Parathyroid adenoma (tissue), 2 donors: ENCODE measurements around the gene THEMIS.

Experiments
- H2AFZ ChIP-seq: fragments of 300-600 bp; sonication (generic); one replicate; pipeline ENCODE4 v1.7.0; 2017; ENCODE audit warnings: antibody characterized with exemption, mild to moderate bottlenecking
- H3K27ac ChIP-seq: fragments of 300-600 bp; sonication (generic); one replicate; pipeline ENCODE4 v1.7.0; 2017
- H3K27me3 ChIP-seq: fragments of 300-600 bp; sonication (generic); one replicate; pipeline ENCODE4 v1.7.0; 2017; ENCODE audit warnings: low read length; ENCODE audit not compliant: control insufficient read depth, insufficient read depth
- H3K36me3 ChIP-seq: fragments of 300-600 bp; sonication (generic); one replicate; pipeline ENCODE4 v1.7.0; 2017; ENCODE audit warnings: low read length; ENCODE audit not compliant: control insufficient read depth, insufficient read depth
- H3K4me1 ChIP-seq: fragments of 300-600 bp; sonication (generic); one replicate; pipeline ENCODE4 v1.7.0; 2017; ENCODE audit warnings: control low read depth
- H3K4me2 ChIP-seq: fragments of 300-600 bp; sonication (generic); one replicate; pipeline ENCODE4 v1.7.0; 2017; ENCODE audit warnings: low read length
- H3K4me3 ChIP-seq: fragments of 300-600 bp; sonication (generic); one replicate; pipeline ENCODE4 v1.7.0; 2017; ENCODE audit warnings: low read depth, low read length
- H3K79me2 ChIP-seq: fragments of 300-600 bp; sonication (generic); one replicate; pipeline ENCODE4 v1.7.0; 2017; ENCODE audit warnings: control low read depth
- H3K9ac ChIP-seq: fragments of 300-600 bp; sonication (generic); one replicate; pipeline ENCODE4 v1.7.0; 2017; ENCODE audit warnings: mild to moderate bottlenecking
- H3K9me3 ChIP-seq: fragments of 300-600 bp; sonication (generic); one replicate; pipeline ENCODE4 v1.7.0; 2017; ENCODE audit warnings: low read length; ENCODE audit not compliant: control insufficient read depth
- CTCF ChIP-seq: fragments of 300-600 bp; sonication (generic); IDR thresholded peaks from one replicate; pipeline ENCODE4 v1.7.0; 2017; ENCODE audit warnings: antibody characterized with exemption, mild to moderate bottlenecking
- donor health status: primary hyperparathyroidism.

THEMIS gene

GRCh38 chr6:127924440-127924839 lies 23.6 kb upstream of the THEMIS start:
- no peak overlapping the region for H2AFZ ChIP-seq
- H3K9ac ChIP-seq = no peak overlapping the region
- no peaks in the 10 kb centered on the region for H3K4me1 ChIP-seq
- no peaks in the 10 kb centered on the region for H3K79me2 ChIP-seq
- no peak overlapping the region for H3K4me3 ChIP-seq
- no peaks in the 10 kb centered on the region for H3K27me3 ChIP-seq
- no peak overlapping the region for H3K4me2 ChIP-seq
- peaks cover 3% of the 10 kb centered on the region for H3K9me3 ChIP-seq
- H3K36me3 ChIP-seq = no peaks in the 10 kb centered on the region
- TF ChIP-seq CTCF = no peak
- H3K27ac ChIP-seq = no peak overlapping the region

- H3K4me2 ChIP-seq = no peak overlapping the region
- H3K9me3 ChIP-seq = peaks cover 3% of the 10 kb centered on the region
- no peak overlapping the region for H3K27ac ChIP-seq
- no peaks in the 10 kb centered on the region for H3K79me2 ChIP-seq
- H3K36me3 ChIP-seq = no peaks in the 10 kb centered on the region
- no peak for TF ChIP-seq CTCF
- no peaks in the 10 kb centered on the region for H3K27me3 ChIP-seq
- no peak overlapping the region for H2AFZ ChIP-seq
- H3K4me1 ChIP-seq = no peaks in the 10 kb centered on the region
- no peak overlapping the region for H3K4me3 ChIP-seq
- H3K9ac ChIP-seq = no peak overlapping the region
Measured at GRCh38 chr6:127924031-127924430, 23.2 kb upstream of the THEMIS start.

GRCh38 chr6:127923135-127923534 lies 22.3 kb upstream of the THEMIS start:
- Histone ChIP-seq H3K27me3 (no peaks in the 10 kb centered on the region), H3K4me2 (no peak overlapping the region), H3K79me2 (no peaks in the 10 kb centered on the region), H3K9me3 (peaks cover 3% of the 10 kb centered on the region), H3K9ac (no peak overlapping the region), H2AFZ (no peak overlapping the region), H3K4me1 (no peaks in the 10 kb centered on the region), H3K36me3 (no peaks in the 10 kb centered on the region), H3K4me3 (no peak overlapping the region), H3K27ac (no peak overlapping the region)
- TF ChIP-seq CTCF = no peak

- Histone ChIP-seq H3K9me3 (peaks cover 3% of the 10 kb centered on the region), H3K36me3 (no peaks in the 10 kb centered on the region), H3K9ac (no peak overlapping the region), H3K79me2 (no peaks in the 10 kb centered on the region), H3K27me3 (no peaks in the 10 kb centered on the region), H3K27ac (no peak overlapping the region), H3K4me1 (no peaks in the 10 kb centered on the region), H2AFZ (no peak overlapping the region), H3K4me3 (no peak overlapping the region), H3K4me2 (no peak overlapping the region)
- TF ChIP-seq CTCF = no peak
Measured at GRCh38 chr6:127921982-127922381, 21.1 kb upstream of the THEMIS start.

GRCh38 chr6:127920804-127921203 lies 19.9 kb upstream of the THEMIS start:
- Histone ChIP-seq H3K4me1 (no peaks in the 10 kb centered on the region), H3K4me2 (no peak overlapping the region), H3K4me3 (no peak overlapping the region), H3K9ac (no peak overlapping the region), H2AFZ (no peak overlapping the region), H3K9me3 (peaks cover 3% of the 10 kb centered on the region), H3K79me2 (no peaks in the 10 kb centered on the region), H3K36me3 (no peaks in the 10 kb centered on the region), H3K27me3 (no peaks in the 10 kb centered on the region), H3K27ac (no peak overlapping the region)
- TF ChIP-seq CTCF = no peak
